GM21515 (cell line): Measurements from ENCODE around the gene CCDC40.

Source experiments
- ATAC-seq: cut with Tn5 transposase; IDR thresholded peaks from one replicate; pipeline ENCODE4 v1.9.1; 2021; ENCODE audit not compliant: unreplicated experiment

The CCDC40 gene

GRCh38 chr17:80017226-80018010 lies 19.0 kb upstream of the CCDC40 start:
- ATAC-seq = no peak

GRCh38 chr17:80018917-80019651 lies 17.4 kb upstream of the CCDC40 start:
- no peak for ATAC-seq

- ATAC-seq = no peak
Observed at GRCh38 chr17:80021600-80021999, 14.8 kb upstream of the CCDC40 start.

- no peak for ATAC-seq
Observed at GRCh38 chr17:80023481-80024205, 12.8 kb upstream of the CCDC40 start.

- ATAC-seq = no peak
Observed at GRCh38 chr17:80024206-80024972, 12.1 kb upstream of the CCDC40 start.

- no peak for ATAC-seq
Observed at GRCh38 chr17:80025140-80025539, 11.3 kb upstream of the CCDC40 start.

GRCh38 chr17:80025796-80026195 lies 10.6 kb upstream of the CCDC40 start:
- no peak for ATAC-seq

GRCh38 chr17:80026359-80027042 lies 9.9 kb upstream of the CCDC40 start:
- no peak for ATAC-seq

GRCh38 chr17:80027043-80027435 lies 9.4 kb upstream of the CCDC40 start:
- ATAC-seq = no peak

- ATAC-seq = no peak
Observed at GRCh38 chr17:80028030-80028429, 8.4 kb upstream of the CCDC40 start.

GRCh38 chr17:80029258-80029974 lies 7.0 kb upstream of the CCDC40 start:
- no peak for ATAC-seq

- ATAC-seq = no peak
Observed at GRCh38 chr17:80030730-80031410, 5.6 kb upstream of the CCDC40 start.

GRCh38 chr17:80031691-80032430 lies 4.6 kb upstream of the CCDC40 start:
- no peak for ATAC-seq

GRCh38 chr17:80032614-80033171 lies 3.7 kb upstream of the CCDC40 start:
- no peak for ATAC-seq

GRCh38 chr17:80033840-80034239 lies 2.6 kb upstream of the CCDC40 start:
- ATAC-seq = no peak

- no peak for ATAC-seq
Observed at GRCh38 chr17:80034791-80035686, 1.4 kb upstream of the CCDC40 start.

- ATAC-seq = no peak
Observed at GRCh38 chr17:80035687-80035936, 830 bp upstream of the CCDC40 start, which contains the start of gene TBC1D16. TSS of gene TBC1D16 (minus strand) at chr17:80035872. CDS start at chr17:80013547, 22,325 bp downstream.
